ENCODE measurements around the gene ADAMTS4.
A peak's percentile ranks its signal among the peaks of the same experiment; 100 is the strongest.

Gene ADAMTS4

DNA sequence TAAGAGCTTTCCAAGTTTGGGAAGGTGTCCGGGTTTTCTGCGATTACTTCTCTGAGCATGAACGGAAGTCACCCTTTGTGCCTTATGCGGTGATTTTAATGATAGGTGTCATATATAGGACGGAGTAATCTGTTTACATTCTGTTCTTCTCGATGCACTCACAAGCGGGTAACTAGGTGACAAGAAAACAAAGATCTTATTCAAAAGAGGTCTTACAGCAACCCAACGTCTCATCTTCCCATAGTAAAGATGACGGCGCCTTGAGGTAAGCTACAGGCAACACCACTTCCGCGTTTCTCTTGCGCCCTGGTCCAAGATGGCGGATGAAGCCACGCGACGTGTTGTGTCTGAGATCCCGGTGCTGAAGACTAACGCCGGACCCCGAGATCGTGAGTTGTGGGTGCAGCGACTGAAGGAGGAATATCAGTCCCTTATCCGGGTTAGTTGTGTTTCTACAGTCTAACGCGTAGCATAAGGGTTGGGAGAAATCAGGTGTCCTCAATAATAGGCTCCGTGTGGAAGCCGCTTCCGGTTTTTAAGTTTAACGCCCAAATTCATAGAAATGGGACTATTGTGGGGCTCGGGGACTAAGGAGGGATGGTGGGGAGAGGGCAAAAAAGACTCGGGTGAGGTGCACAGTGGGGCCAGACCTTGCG, 45.0 kb downstream of the ADAMTS4 start, which contains the start of gene UFC1:
Gene UFC1, plus strand, starts transcription at position 297 of the 656 bp plus-strand sequence. Its CDS starts 20 bp downstream, at position 317.
- peak; percentile 49 to 62 for DNase-seq (ENCODE audit: low read depth in 2 of 2)

DNA sequence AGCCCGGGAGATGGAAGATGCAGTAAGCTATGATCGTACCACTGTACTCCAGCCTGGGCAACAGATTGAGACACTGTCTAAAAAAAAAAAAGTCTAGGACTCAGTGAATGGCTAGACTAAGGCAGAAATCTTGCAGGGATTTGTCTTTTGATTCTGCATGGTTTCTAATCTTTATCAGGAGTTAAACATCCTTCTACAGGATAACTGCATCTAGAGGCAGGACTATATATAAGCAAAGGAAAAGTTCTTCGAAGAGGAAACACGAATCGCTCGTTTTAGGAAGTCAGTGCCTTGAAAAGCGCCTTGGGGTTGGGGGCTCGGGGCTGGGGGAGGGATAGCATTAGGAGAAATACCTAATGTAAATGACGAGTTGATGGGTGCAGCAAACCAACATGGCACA, 45.7 kb downstream of the ADAMTS4 start:
- DNase-seq (ENCODE audit: low read depth in 2 of 2) = no peak

DNA sequence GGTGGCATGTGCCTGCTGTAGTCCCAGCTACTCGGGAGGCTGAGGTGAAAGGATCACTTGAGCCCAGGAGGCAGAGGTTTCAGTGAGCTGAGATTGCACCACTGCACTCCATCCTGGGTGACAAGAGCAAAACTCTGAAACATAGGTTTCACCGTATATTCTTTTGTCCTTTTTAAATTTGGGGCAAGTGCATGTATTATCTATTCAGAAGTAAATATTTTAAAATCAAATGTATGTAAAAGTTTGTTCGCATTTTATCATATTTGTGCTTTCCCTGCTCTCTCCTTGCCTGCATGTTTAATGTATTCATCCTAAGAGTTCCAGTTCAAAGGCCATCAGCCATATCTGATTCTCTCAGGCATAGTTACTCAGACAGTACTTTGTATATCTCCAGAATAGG, 53.0 kb downstream of the ADAMTS4 start:
- no peak for DNase-seq (ENCODE audit: low read depth in 2 of 2)

DNA sequence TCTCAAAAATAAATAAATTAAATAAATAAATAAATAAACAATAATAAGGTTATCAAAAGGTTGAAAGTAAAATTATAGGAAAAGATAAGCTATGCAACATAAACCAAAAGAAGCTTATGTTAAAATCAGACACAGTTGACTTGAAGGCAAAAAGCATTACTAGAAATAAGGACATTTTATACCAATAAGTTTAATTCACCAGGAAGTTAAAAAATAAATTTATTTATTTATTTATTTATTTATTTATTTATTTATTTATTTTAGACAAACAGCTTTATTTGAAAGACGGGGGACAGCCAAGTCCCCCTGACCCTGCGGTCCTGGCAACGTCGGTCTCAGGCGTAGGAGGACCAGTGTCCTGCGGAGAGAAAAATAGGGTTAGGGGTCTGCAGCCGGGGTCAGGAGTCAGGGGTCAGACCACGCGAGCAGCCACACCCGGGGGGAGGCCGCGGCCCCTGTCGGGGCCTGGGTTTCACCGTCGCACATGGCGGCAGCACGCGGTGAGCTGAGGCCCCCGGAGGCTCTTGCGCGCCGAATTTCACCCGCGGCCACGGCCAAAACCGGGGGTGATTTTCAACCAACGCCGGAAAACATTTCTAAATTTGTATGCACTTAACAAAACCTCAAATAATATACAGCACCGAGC, 58.0 kb downstream of the ADAMTS4 start:
- no peak for DNase-seq (ENCODE audit: low read depth in 2 of 2)

DNA sequence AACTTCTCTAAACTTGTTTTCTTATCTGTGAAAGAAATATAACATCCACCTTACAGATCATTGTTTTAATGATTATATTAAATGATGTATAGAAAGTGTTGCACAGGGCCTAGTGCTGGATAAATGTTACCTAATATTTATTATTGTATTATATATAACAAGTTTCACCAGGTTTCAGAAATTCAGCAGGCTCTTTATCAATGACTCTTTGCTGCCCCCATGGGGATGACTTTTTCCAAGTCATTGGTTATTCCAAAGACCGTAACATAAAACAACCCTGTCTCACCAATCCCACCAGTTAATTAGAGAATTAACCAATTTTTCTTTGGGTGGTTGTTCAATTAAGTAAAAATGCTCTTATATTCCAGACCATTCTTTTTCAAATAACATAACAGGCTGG, 59.1 kb downstream of the ADAMTS4 start:
- no peak for DNase-seq (ENCODE audit: low read depth in 2 of 2)

DNA sequence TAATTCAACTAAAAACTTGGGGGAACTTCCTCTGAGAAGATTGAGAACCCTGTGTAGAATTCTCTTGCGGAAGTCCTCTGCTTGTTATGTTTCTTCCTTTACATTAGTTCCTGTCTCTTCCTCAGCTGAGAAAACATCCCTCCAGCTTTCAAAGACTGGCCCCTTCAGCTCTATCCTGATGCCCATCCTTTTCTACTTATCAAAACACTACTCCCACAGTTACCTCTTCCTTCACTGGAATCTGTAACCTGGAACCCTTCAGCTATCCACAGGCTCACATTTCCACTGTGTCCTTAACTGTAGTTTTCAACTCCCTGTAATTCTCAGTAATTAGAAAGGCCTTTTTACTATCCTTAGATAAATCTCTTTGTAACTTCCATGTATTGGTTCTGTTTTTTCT, 60.4 kb downstream of the ADAMTS4 start:
- no peak for DNase-seq (ENCODE audit: low read depth in 2 of 2)

DNA sequence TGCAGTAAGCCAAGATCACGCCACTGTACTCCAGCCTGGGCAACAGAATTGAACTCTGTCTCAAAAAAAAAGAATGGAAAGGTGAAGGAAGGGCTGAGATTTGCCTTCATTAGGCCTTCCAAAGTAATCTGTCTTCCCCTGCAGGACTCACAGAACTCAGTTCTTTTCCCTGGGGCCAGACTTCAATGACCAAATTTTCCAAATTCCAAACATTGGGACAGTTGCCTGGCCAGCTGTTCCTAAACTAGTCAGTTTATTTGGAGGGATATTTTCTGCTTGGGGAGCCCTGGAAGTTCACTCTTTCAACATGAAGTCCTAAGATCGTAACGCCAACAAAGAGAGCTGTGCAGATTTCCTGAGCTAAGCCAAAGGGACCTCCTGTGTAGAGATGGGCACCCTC, 61.0 kb downstream of the ADAMTS4 start:
- no peak for DNase-seq (ENCODE audit: low read depth in 2 of 2)
